Metanephros (tissue), 2 donors: ENCODE data around the gene RILP. TPM values are rescaled to one million over a fixed set of nuclear protein-coding genes. Genes with fewer than 3 reads are reported as not detected.

Experiments used
- small RNA-seq: library from RNA; depleted of rRNA; stranded (forward); fragments of <200 nt; gene quantifications from one replicate; pipeline ENCODE3, GENCODE V24; 2014; ENCODE audit warnings: low replicate concordance
- total RNA-seq: library from RNA; depleted of rRNA; stranded (reverse); fragments of >200 nt; gene quantifications from one replicate; pipeline ENCODE4 v1.2.3, GENCODE V29; 2014

RILP gene
- total RNA-seq, result 14.5 TPM

GRCh38 chr17:1649844-1650501 is at the start of gene RILP:
Gene RILP, minus strand, starts transcription at chr17:1649866. Its CDS starts 62 bp downstream, at chr17:1649804.

GRCh38 chr17:1684378-1685189 is 34.9 kb upstream of the RILP start, which contains the start of gene PRPF8:
Gene PRPF8, minus strand, starts transcription at chr17:1684867. Its CDS starts 296 bp downstream, at chr17:1684571.

GRCh38 chr17:1645207-1646171 is 4.2 kb downstream of the RILP start, which contains the start of gene SCARF1:
Gene SCARF1, minus strand, starts transcription at chr17:1645732. Its CDS starts 35 bp downstream, at chr17:1645697.

GRCh38 chr17:1627982-1628855 is 21.4 kb downstream of the RILP start, which contains the start of gene SLC43A2:
Gene SLC43A2, minus strand, starts transcription at chr17:1628834. Its CDS starts 960 bp downstream, at chr17:1627874.

Small RNAs within 50 kb of the gene (small RNA-seq; reads per million reads assigned to genes)
- not detected for gene RN7SL105P

Other genes with a start within 250 kb of the RILP start
- gene YWHAE, start 249.6 kb downstream of the RILP start, total RNA-seq, result 333 TPM
- 59.0 TPM for gene CRK, start 193.6 kb downstream of the RILP start, total RNA-seq
- 90.9 TPM for gene MYO1C, start 157.2 kb downstream of the RILP start, total RNA-seq
- 61.9 TPM for gene INPP5K, start 133.3 kb downstream of the RILP start, total RNA-seq
- gene PITPNA, start 87.1 kb downstream of the RILP start, total RNA-seq, result 23.9 TPM
- gene SLC43A2, start 21.0 kb downstream of the RILP start, total RNA-seq, result 42.3 TPM
- 19.0 TPM for gene SCARF1, start 4.1 kb downstream of the RILP start, total RNA-seq
- gene PRPF8, start 35.0 kb upstream of the RILP start, total RNA-seq, result 201 TPM
- gene TLCD2, start 60.5 kb upstream of the RILP start, total RNA-seq, result 3.9 TPM
- 26.2 TPM for gene WDR81, start 74.8 kb upstream of the RILP start, total RNA-seq
- gene SERPINF2, start 93.0 kb upstream of the RILP start, total RNA-seq, result 49.7 TPM
- gene SERPINF1, start 112.2 kb upstream of the RILP start, total RNA-seq, result 152 TPM
- gene SMYD4, start 180.0 kb upstream of the RILP start, total RNA-seq, result 14.6 TPM
- 36.1 TPM for gene RPA1, start 180.1 kb upstream of the RILP start, total RNA-seq